PC-3 (cell line): ENCODE measurements around the gene INSYN2A.

Experiments used
- CTCF ChIP-seq: fragments of 300-600 bp; sonication (generic); conservative IDR thresholded peaks from 2 replicates; pipeline ENCODE4 v1.5.1; 2017; ENCODE audit warnings: antibody characterized with exemption, low read depth, mild to moderate bottlenecking, low read length
- EZH2phosphoT487 ChIP-seq: fragments of 300-600 bp; sonication (generic); IDR thresholded peaks from 2 replicates; pipeline ENCODE4 v1.6.1; 2018; ENCODE audit warnings: mild to moderate bottlenecking, antibody characterized with exemption, low read length, borderline replicate concordance

- no peak for TF ChIP-seq EZH2phosphoT487
- no peak for TF ChIP-seq CTCF
Observed at GRCh38 chr10:127194599-127194998, 1.8 kb downstream of the INSYN2A start.
